LNCaP clone FGC (cell line): ENCODE data around the gene SYTL3.

Experiments used
- DNase-seq: peaks from one replicate; pipeline ENCODE4 v3.0.0-alpha.2; 2011; ENCODE audit warnings: low read depth
- H3K4me3 ChIP-seq: 2 replicates; pipeline ENCODE4 v1.5.1; 2011; ENCODE audit warnings: mild to moderate bottlenecking, low read depth, low read length, control low read depth
- CTCF ChIP-seq: IDR thresholded peaks from 2 replicates; pipeline ENCODE4 v1.5.1; 2012; ENCODE audit warnings: mild to moderate bottlenecking; ENCODE audit not compliant: control insufficient read depth, insufficient read depth; ENCODE audit errors: extremely low read depth

Gene SYTL3

GRCh38 chr6:158767709-158768108 is 117.9 kb downstream of the SYTL3 start:
- TF ChIP-seq CTCF: no peak
- H3K4me3 ChIP-seq: no peak overlapping the region
- DNase-seq: no peak

GRCh38 chr6:158768436-158768835 is 118.6 kb downstream of the SYTL3 start:
- no peak for DNase-seq
- no peak for TF ChIP-seq CTCF

GRCh38 chr6:158769234-158769770 is 119.4 kb downstream of the SYTL3 start:
- no peak for DNase-seq

More at GRCh38 chr6:158768436-158768835, 118.6 kb downstream of the SYTL3 start:
- no peak overlapping the region for H3K4me3 ChIP-seq

GRCh38 chr6:158769771-158770432 is 120.0 kb downstream of the SYTL3 start:
- DNase-seq: no peak
- no peak for TF ChIP-seq CTCF
- no peak overlapping the region for H3K4me3 ChIP-seq

More at GRCh38 chr6:158769234-158769770, 119.4 kb downstream of the SYTL3 start:
- no peak overlapping the region for H3K4me3 ChIP-seq
- no peak for TF ChIP-seq CTCF

- no peak for DNase-seq
- TF ChIP-seq CTCF: no peak
- H3K4me3 ChIP-seq: no peak overlapping the region
Observed at GRCh38 chr6:158770533-158771330, 120.9 kb downstream of the SYTL3 start.

- DNase-seq: no peak
- no peak for TF ChIP-seq CTCF
- H3K4me3 ChIP-seq: no peak overlapping the region
Observed at GRCh38 chr6:158771399-158772152, 121.7 kb downstream of the SYTL3 start.
